GM23338 (cell line): ENCODE measurements around the gene DIO3. TPM values are rescaled to one million over a fixed set of nuclear protein-coding genes. Genes with fewer than 3 reads are reported as not detected.

Experiments used
- ATAC-seq: fragments of 200-7000 bp; cut with Tn5 transposase; 3 replicates; pipeline ENCODE4 v1.9.1; 2020
- DNase-seq: peaks from one replicate; pipeline ENCODE4 v3.0.0-alpha.2; 2015; ENCODE audit warnings: low spot score
- H2AFZ ChIP-seq: fragments of 200-600 bp; sonication (generic); 2 replicates; pipeline ENCODE4 v1.8.0; 2016; ENCODE audit warnings: antibody characterized with exemption, mild to moderate bottlenecking, moderate library complexity
- H3F3A ChIP-seq: fragments of 200-600 bp; sonication (generic); replicated peaks from 2 replicates; pipeline ENCODE4 v1.8.0; 2017; ENCODE audit warnings: antibody characterized with exemption, mixed run types, low read depth
- H3K27ac ChIP-seq: fragments of 200-600 bp; sonication (generic); 2 replicates; pipeline ENCODE4 v1.6.1; 2016; ENCODE audit warnings: low read depth
- H3K27me3 ChIP-seq: fragments of 200-600 bp; sonication (generic); 2 replicates; pipeline ENCODE4 v1.8.0; 2016; ENCODE audit warnings: mild to moderate bottlenecking, mixed run types, moderate library complexity; ENCODE audit not compliant: insufficient read depth
- H3K36me3 ChIP-seq: fragments of 200-600 bp; sonication (generic); 2 replicates; pipeline ENCODE4 v1.8.0; 2016; ENCODE audit warnings: mild to moderate bottlenecking; ENCODE audit not compliant: insufficient read depth
- H3K4me1 ChIP-seq: fragments of 200-600 bp; sonication (generic); 2 replicates; pipeline ENCODE4 v1.8.0; 2016; ENCODE audit warnings: mild to moderate bottlenecking, moderate library complexity; ENCODE audit not compliant: insufficient read depth
- H3K4me2 ChIP-seq: fragments of 200-600 bp; sonication (generic); 2 replicates; pipeline ENCODE4 v1.7.1; 2017; ENCODE audit warnings: mixed run types
- H3K4me3 ChIP-seq: fragments of 200-600 bp; sonication (generic); 2 replicates; pipeline ENCODE4 v1.6.1; 2016; ENCODE audit warnings: mixed run types
- H3K79me2 ChIP-seq: fragments of 200-600 bp; sonication (generic); replicated peaks from 2 replicates; pipeline ENCODE4 v1.8.0; 2017; ENCODE audit warnings: mild to moderate bottlenecking; ENCODE audit not compliant: insufficient read depth
- H3K9me2 ChIP-seq: fragments of 200-600 bp; sonication (generic); 2 replicates; pipeline ENCODE4 v1.8.0; 2017; ENCODE audit not compliant: insufficient read depth
- H4K20me1 ChIP-seq: fragments of 200-600 bp; sonication (generic); replicated peaks from 2 replicates; pipeline ENCODE4 v1.8.0; 2017; ENCODE audit warnings: mild to moderate bottlenecking; ENCODE audit not compliant: insufficient read depth
- H3K27ac Mint-ChIP-seq: 2 replicates; pipeline ENCODE4 v1.8.0; 2020; ENCODE audit warnings: inconsistent platforms, mild to moderate bottlenecking, moderate library complexity, mixed read lengths
- H3K27me3 Mint-ChIP-seq: 3 replicates; pipeline ENCODE4 v1.8.0; 2022; ENCODE audit warnings: low read depth, mild to moderate bottlenecking, moderate library complexity, mixed read lengths, inconsistent platforms; ENCODE audit not compliant: insufficient read depth, poor library complexity
- H3K36me3 Mint-ChIP-seq: 3 replicates; pipeline ENCODE4 v1.8.0; 2021; ENCODE audit warnings: low read depth, mild to moderate bottlenecking, inconsistent platforms, moderate library complexity, mixed read lengths
- H3K4me1 Mint-ChIP-seq: 3 replicates; pipeline ENCODE4 v1.8.0; 2020; ENCODE audit warnings: mild to moderate bottlenecking, inconsistent platforms, mixed read lengths
- H3K4me3 Mint-ChIP-seq: 3 replicates; pipeline ENCODE4 v1.8.0; 2021; ENCODE audit warnings: moderate library complexity, mild to moderate bottlenecking, inconsistent platforms, mixed read lengths
- H3K9me3 Mint-ChIP-seq: 3 replicates; pipeline ENCODE4 v1.8.0; 2020; ENCODE audit warnings: moderate library complexity, mild to moderate bottlenecking, inconsistent platforms, mixed read lengths
- CREB1 ChIP-seq: fragments of 250-450 bp; sonication (Bioruptor Pico); IDR thresholded peaks from 2 replicates; pipeline ENCODE4 v1.5.0; 2020; ENCODE audit warnings: low read depth, mild to moderate bottlenecking, moderate library complexity
- CTCF ChIP-seq, 2 experiments: fragments of 200-600 bp in 1 of 2; sonication (generic) in 1 of 2; conservative IDR thresholded peaks; 2 replicates each; pipeline versions ENCODE4 v1.5.1 to v1.6.1; 2016 to 2017; ENCODE audit warnings: antibody characterized with exemption in 2 of 2, low read depth in 2 of 2, mild to moderate bottlenecking in 2 of 2, moderate library complexity in 1 of 2
- EZH2 ChIP-seq: fragments of 200-600 bp; sonication (generic); IDR thresholded peaks from one replicate; pipeline ENCODE4 v1.8.0; 2017; ENCODE audit warnings: antibody characterized with exemption, mild to moderate bottlenecking, low read depth; ENCODE audit not compliant: unreplicated experiment
- EZH2phosphoT487 ChIP-seq: fragments of 200-600 bp; sonication (generic); IDR thresholded peaks from one replicate; pipeline ENCODE4 v1.8.1; 2018; ENCODE audit warnings: antibody characterized with exemption; ENCODE audit not compliant: unreplicated experiment
- JUNB ChIP-seq: IDR thresholded peaks from one replicate; pipeline ENCODE4 v1.6.1; 2016; ENCODE audit warnings: antibody characterized with exemption; ENCODE audit not compliant: unreplicated experiment
- NANOG ChIP-seq: IDR thresholded peaks from 2 replicates; pipeline ENCODE4 v1.6.1; 2016; ENCODE audit warnings: antibody characterized with exemption, borderline replicate concordance
- POLR2AphosphoS5 ChIP-seq: IDR thresholded peaks from 2 replicates; pipeline ENCODE4 v1.6.1; 2016; ENCODE audit warnings: antibody characterized with exemption, low read depth
- STAT1 ChIP-seq: IDR thresholded peaks from one replicate; pipeline ENCODE4 v1.6.1; 2016; ENCODE audit warnings: antibody characterized with exemption; ENCODE audit not compliant: unreplicated experiment
- ZNF114 ChIP-seq: fragments of 250-450 bp; sonication (Bioruptor Pico); IDR thresholded peaks from 2 replicates; pipeline ENCODE4 v1.5.0; 2020; ENCODE audit warnings: mild to moderate bottlenecking, moderate library complexity
- ZNF331 ChIP-seq: fragments of 250-450 bp; sonication (Bioruptor Pico); IDR thresholded peaks from 2 replicates; pipeline ENCODE4 v1.5.0; 2020; ENCODE audit warnings: low read depth, mild to moderate bottlenecking, moderate library complexity
- polyA plus RNA-seq: library from polyadenylated mRNA; unstranded; fragments of >200 nt; fragmentation: Nextera tagmentation; extraction: Ambion mirVana; gene quantifications from 2 replicates; pipeline ENCODE4 v1.2.1, GENCODE V29; 2016
- total RNA-seq: library from RNA; depleted of rRNA; stranded (reverse); fragments of >200 nt; shearing (Covaris generic); gene quantifications from 2 replicates; pipeline ENCODE4 v1.2.3, GENCODE V29; 2014
- TF ChIP-seq, protein P1 (sequence below): IDR thresholded peaks from 2 replicates; pipeline ENCODE4 v1.6.1; 2016; ENCODE audit warnings: antibody characterized with exemption
- TF ChIP-seq, protein P2 (sequence below): fragments of 250-450 bp; sonication (Bioruptor Pico); IDR thresholded peaks from 2 replicates; pipeline ENCODE4 v1.5.0; 2020; ENCODE audit warnings: mild to moderate bottlenecking, moderate library complexity
- TF ChIP-seq, protein P3 (sequence below): IDR thresholded peaks from one replicate; pipeline ENCODE4 v1.6.1; 2018; ENCODE audit warnings: antibody characterized with exemption; ENCODE audit not compliant: unreplicated experiment

The DIO3 gene
- total and polyA plus RNA-seq, 2 experiments from 2014 or later = 0.10 to 0.28 TPM

DNA sequence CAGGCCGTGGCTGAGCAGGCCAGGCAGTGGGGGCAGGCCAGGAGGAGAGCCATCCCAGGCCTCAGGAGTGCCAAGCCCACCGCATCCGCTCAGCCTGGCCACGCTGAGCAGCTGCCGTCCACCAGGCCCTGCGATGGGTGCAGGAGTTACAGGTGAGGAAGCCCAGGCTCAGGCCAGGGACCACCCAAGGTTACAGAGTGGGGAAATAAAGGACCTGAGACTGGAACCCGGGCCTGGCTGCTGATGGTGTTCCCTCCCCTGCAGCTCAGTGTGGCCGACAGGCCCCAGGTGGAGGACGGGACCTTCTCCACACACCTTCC is 49.0 kb upstream of the DIO3 start:
- H3F3A ChIP-seq = no peaks in the 10 kb centered on the region
- no peak overlapping the region for H3K4me3 Mint-ChIP-seq
- TF ChIP-seq, protein P1, sequence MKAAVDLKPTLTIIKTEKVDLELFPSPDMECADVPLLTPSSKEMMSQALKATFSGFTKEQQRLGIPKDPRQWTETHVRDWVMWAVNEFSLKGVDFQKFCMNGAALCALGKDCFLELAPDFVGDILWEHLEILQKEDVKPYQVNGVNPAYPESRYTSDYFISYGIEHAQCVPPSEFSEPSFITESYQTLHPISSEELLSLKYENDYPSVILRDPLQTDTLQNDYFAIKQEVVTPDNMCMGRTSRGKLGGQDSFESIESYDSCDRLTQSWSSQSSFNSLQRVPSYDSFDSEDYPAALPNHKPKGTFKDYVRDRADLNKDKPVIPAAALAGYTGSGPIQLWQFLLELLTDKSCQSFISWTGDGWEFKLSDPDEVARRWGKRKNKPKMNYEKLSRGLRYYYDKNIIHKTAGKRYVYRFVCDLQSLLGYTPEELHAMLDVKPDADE = no peak
- TF ChIP-seq JUNB = no peak
- no peak for TF ChIP-seq CREB1 (CRISPR knock-in tag)
- TF ChIP-seq POLR2AphosphoS5 = no peak
- TF ChIP-seq, protein P2, sequence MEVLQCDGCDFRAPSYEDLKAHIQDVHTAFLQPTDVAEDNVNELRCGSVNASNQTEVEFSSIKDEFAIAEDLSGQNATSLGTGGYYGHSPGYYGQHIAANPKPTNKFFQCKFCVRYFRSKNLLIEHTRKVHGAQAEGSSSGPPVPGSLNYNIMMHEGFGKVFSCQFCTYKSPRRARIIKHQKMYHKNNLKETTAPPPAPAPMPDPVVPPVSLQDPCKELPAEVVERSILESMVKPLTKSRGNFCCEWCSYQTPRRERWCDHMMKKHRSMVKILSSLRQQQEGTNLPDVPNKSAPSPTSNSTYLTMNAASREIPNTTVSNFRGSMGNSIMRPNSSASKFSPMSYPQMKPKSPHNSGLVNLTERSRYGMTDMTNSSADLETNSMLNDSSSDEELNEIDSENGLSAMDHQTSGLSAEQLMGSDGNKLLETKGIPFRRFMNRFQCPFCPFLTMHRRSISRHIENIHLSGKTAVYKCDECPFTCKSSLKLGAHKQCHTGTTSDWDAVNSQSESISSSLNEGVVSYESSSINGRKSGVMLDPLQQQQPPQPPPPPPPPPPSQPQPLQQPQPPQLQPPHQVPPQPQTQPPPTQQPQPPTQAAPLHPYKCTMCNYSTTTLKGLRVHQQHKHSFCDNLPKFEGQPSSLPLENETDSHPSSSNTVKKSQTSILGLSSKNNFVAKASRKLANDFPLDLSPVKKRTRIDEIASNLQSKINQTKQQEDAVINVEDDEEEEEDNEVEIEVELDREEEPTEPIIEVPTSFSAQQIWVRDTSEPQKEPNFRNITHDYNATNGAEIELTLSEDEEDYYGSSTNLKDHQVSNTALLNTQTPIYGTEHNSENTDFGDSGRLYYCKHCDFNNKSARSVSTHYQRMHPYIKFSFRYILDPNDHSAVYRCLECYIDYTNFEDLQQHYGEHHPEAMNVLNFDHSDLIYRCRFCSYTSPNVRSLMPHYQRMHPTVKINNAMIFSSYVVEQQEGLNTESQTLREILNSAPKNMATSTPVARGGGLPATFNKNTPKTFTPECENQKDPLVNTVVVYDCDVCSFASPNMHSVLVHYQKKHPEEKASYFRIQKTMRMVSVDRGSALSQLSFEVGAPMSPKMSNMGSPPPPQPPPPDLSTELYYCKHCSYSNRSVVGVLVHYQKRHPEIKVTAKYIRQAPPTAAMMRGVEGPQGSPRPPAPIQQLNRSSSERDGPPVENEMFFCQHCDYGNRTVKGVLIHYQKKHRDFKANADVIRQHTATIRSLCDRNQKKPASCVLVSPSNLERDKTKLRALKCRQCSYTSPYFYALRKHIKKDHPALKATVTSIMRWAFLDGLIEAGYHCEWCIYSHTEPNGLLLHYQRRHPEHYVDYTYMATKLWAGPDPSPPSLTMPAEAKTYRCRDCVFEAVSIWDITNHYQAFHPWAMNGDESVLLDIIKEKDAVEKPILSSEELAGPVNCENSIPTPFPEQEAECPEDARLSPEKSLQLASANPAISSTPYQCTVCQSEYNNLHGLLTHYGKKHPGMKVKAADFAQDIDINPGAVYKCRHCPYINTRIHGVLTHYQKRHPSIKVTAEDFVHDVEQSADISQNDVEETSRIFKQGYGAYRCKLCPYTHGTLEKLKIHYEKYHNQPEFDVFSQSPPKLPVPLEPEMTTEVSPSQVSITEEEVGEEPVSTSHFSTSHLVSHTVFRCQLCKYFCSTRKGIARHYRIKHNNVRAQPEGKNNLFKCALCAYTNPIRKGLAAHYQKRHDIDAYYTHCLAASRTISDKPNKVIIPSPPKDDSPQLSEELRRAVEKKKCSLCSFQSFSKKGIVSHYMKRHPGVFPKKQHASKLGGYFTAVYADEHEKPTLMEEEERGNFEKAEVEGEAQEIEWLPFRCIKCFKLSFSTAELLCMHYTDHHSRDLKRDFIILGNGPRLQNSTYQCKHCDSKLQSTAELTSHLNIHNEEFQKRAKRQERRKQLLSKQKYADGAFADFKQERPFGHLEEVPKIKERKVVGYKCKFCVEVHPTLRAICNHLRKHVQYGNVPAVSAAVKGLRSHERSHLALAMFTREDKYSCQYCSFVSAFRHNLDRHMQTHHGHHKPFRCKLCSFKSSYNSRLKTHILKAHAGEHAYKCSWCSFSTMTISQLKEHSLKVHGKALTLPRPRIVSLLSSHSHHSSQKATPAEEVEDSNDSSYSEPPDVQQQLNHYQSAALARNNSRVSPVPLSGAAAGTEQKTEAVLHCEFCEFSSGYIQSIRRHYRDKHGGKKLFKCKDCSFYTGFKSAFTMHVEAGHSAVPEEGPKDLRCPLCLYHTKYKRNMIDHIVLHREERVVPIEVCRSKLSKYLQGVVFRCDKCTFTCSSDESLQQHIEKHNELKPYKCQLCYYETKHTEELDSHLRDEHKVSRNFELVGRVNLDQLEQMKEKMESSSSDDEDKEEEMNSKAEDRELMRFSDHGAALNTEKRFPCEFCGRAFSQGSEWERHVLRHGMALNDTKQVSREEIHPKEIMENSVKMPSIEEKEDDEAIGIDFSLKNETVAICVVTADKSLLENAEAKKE (CRISPR knock-in tag) = no peak
- no peak for TF ChIP-seq STAT1
- TF ChIP-seq NANOG = no peak
- TF ChIP-seq EZH2phosphoT487 = no peak
- no peak for TF ChIP-seq ZNF114 (CRISPR knock-in tag)
- no peak for TF ChIP-seq ZNF331
- no peak for TF ChIP-seq EZH2
- TF ChIP-seq, protein P3, sequence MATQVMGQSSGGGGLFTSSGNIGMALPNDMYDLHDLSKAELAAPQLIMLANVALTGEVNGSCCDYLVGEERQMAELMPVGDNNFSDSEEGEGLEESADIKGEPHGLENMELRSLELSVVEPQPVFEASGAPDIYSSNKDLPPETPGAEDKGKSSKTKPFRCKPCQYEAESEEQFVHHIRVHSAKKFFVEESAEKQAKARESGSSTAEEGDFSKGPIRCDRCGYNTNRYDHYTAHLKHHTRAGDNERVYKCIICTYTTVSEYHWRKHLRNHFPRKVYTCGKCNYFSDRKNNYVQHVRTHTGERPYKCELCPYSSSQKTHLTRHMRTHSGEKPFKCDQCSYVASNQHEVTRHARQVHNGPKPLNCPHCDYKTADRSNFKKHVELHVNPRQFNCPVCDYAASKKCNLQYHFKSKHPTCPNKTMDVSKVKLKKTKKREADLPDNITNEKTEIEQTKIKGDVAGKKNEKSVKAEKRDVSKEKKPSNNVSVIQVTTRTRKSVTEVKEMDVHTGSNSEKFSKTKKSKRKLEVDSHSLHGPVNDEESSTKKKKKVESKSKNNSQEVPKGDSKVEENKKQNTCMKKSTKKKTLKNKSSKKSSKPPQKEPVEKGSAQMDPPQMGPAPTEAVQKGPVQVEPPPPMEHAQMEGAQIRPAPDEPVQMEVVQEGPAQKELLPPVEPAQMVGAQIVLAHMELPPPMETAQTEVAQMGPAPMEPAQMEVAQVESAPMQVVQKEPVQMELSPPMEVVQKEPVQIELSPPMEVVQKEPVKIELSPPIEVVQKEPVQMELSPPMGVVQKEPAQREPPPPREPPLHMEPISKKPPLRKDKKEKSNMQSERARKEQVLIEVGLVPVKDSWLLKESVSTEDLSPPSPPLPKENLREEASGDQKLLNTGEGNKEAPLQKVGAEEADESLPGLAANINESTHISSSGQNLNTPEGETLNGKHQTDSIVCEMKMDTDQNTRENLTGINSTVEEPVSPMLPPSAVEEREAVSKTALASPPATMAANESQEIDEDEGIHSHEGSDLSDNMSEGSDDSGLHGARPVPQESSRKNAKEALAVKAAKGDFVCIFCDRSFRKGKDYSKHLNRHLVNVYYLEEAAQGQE = no peak
- no peak for TF ChIP-seq CTCF (conservative IDR thresholded peaks at IDR 0.05; ENCODE audit: low read depth in 2 of 2)

More for the DNA sequence above, 49.0 kb upstream of the DIO3 start:
- Histone ChIP-seq H3K4me1 (no peaks in the 10 kb centered on the region), H2AFZ (no peak overlapping the region), H3K36me3 (no peaks in the 10 kb centered on the region), H3K27ac (no peak overlapping the region), H3K79me2 (no peaks in the 10 kb centered on the region), H4K20me1 (no peaks in the 10 kb centered on the region), H3K9me2 (no peaks in the 10 kb centered on the region), H3K27me3 (no peaks in the 10 kb centered on the region), H3K4me3 (no peak overlapping the region), H3K4me2 (no peak overlapping the region)
- no peak overlapping the region for H3K27ac Mint-ChIP-seq
- H3K36me3 Mint-ChIP-seq = peaks cover 6% of the 10 kb centered on the region; the same call in 2 of the 3 replicates
- ATAC-seq (no peak), DNase-seq (no peak)
- no peaks in the 10 kb centered on the region; the same call in 2 of the 3 replicates for H3K4me1 Mint-ChIP-seq
- peaks cover 14% of the 10 kb centered on the region for H3K9me3 Mint-ChIP-seq
- H3K27me3 Mint-ChIP-seq = peaks cover 8% of the 10 kb centered on the region
